HL-60 (cell line): ENCODE results near the gene UTY.

Source experiments
- GABPA ChIP-seq: IDR thresholded peaks from 2 replicates; pipeline ENCODE4 v1.6.1; 2012; ENCODE audit warnings: low read depth
- POLR2AphosphoS5 ChIP-seq: IDR thresholded peaks from 2 replicates; pipeline ENCODE4 v1.6.1; 2012; ENCODE audit warnings: low read depth
- SPI1 ChIP-seq: IDR thresholded peaks from 2 replicates; pipeline ENCODE4 v1.6.1; 2012; ENCODE audit warnings: low read depth, mild to moderate bottlenecking, borderline replicate concordance
- TF ChIP-seq, protein P1 (sequence below): IDR thresholded peaks from 2 replicates; pipeline ENCODE4 v1.6.1; 2012; ENCODE audit warnings: low read depth; ENCODE audit not compliant: insufficient replicate concordance
- TF ChIP-seq, protein P2 (sequence below): IDR thresholded peaks from one replicate; pipeline ENCODE4 v1.5.1; 2011; ENCODE audit warnings: low read length, control low read depth, inconsistent platforms; ENCODE audit not compliant: insufficient read depth

DNA sequence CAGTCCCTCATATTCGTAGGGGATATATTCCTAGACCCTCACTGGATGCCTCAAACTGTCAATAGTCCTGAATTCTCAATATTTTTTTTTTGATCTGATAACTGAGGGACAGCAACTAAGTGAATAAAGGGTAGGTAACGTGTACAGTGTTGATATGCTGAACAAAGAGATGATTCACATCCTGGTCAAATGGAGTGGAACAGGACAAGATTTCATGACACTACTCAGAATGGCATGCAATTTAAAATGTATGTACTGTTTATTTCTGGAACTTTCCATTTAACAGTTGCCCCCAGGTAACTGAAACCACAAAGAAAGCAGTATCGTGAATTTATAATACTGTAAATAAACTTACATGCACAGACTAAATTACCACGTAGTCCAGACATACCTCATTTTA, 128.4 kb downstream of the UTY start:
- TF ChIP-seq, protein P1, sequence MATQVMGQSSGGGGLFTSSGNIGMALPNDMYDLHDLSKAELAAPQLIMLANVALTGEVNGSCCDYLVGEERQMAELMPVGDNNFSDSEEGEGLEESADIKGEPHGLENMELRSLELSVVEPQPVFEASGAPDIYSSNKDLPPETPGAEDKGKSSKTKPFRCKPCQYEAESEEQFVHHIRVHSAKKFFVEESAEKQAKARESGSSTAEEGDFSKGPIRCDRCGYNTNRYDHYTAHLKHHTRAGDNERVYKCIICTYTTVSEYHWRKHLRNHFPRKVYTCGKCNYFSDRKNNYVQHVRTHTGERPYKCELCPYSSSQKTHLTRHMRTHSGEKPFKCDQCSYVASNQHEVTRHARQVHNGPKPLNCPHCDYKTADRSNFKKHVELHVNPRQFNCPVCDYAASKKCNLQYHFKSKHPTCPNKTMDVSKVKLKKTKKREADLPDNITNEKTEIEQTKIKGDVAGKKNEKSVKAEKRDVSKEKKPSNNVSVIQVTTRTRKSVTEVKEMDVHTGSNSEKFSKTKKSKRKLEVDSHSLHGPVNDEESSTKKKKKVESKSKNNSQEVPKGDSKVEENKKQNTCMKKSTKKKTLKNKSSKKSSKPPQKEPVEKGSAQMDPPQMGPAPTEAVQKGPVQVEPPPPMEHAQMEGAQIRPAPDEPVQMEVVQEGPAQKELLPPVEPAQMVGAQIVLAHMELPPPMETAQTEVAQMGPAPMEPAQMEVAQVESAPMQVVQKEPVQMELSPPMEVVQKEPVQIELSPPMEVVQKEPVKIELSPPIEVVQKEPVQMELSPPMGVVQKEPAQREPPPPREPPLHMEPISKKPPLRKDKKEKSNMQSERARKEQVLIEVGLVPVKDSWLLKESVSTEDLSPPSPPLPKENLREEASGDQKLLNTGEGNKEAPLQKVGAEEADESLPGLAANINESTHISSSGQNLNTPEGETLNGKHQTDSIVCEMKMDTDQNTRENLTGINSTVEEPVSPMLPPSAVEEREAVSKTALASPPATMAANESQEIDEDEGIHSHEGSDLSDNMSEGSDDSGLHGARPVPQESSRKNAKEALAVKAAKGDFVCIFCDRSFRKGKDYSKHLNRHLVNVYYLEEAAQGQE: no peak
- TF ChIP-seq, protein P2, sequence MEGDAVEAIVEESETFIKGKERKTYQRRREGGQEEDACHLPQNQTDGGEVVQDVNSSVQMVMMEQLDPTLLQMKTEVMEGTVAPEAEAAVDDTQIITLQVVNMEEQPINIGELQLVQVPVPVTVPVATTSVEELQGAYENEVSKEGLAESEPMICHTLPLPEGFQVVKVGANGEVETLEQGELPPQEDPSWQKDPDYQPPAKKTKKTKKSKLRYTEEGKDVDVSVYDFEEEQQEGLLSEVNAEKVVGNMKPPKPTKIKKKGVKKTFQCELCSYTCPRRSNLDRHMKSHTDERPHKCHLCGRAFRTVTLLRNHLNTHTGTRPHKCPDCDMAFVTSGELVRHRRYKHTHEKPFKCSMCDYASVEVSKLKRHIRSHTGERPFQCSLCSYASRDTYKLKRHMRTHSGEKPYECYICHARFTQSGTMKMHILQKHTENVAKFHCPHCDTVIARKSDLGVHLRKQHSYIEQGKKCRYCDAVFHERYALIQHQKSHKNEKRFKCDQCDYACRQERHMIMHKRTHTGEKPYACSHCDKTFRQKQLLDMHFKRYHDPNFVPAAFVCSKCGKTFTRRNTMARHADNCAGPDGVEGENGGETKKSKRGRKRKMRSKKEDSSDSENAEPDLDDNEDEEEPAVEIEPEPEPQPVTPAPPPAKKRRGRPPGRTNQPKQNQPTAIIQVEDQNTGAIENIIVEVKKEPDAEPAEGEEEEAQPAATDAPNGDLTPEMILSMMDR: no peak
- TF ChIP-seq POLR2AphosphoS5: no peak
- no peak for TF ChIP-seq SPI1
- TF ChIP-seq GABPA: no peak
